C4-2B (cell line): Measurements from ENCODE around the gene KCTD2.

Experiments used
- ZFX ChIP-seq: fragments of 450-650 bp; IDR thresholded peaks from 2 replicates; pipeline ENCODE4 v1.6.1; 2017
- TF ChIP-seq, protein P1 (sequence below): fragments of 450-650 bp; conservative IDR thresholded peaks from 2 replicates; pipeline ENCODE4 v1.5.1; 2017; ENCODE audit warnings: mild to moderate bottlenecking

- TF ChIP-seq, protein P1, sequence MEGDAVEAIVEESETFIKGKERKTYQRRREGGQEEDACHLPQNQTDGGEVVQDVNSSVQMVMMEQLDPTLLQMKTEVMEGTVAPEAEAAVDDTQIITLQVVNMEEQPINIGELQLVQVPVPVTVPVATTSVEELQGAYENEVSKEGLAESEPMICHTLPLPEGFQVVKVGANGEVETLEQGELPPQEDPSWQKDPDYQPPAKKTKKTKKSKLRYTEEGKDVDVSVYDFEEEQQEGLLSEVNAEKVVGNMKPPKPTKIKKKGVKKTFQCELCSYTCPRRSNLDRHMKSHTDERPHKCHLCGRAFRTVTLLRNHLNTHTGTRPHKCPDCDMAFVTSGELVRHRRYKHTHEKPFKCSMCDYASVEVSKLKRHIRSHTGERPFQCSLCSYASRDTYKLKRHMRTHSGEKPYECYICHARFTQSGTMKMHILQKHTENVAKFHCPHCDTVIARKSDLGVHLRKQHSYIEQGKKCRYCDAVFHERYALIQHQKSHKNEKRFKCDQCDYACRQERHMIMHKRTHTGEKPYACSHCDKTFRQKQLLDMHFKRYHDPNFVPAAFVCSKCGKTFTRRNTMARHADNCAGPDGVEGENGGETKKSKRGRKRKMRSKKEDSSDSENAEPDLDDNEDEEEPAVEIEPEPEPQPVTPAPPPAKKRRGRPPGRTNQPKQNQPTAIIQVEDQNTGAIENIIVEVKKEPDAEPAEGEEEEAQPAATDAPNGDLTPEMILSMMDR, result no peak
- TF ChIP-seq ZFX, result no peak
Measured at GRCh38 chr17:75041656-75042280, 5.3 kb upstream of the KCTD2 start.
